ENCODE data around the gene ZNF768.

GRCh38 chr16:30478766-30479478 is 47.4 kb downstream of the ZNF768 start:
- no peak for TF ChIP-seq CTCF (IDR thresholded peaks at IDR 0.05)
- TF ChIP-seq EZH2 (IDR thresholded peaks at IDR 0.05): no peak

Data from neural progenitor cell (in vitro differentiated cells).